Keratinocyte (primary cell): Measurements from ENCODE around the gene CGNL1. TPM values are rescaled to one million over a fixed set of nuclear protein-coding genes. Genes with fewer than 3 reads are reported as not detected.

Source experiments
- DNase-seq: peaks from one replicate; pipeline ENCODE4 v3.0.0-alpha.2; 2011; ENCODE audit warnings: low read depth, missing footprints, low spot score
- FAIRE-seq: peaks from 2 replicates; lab custom pipeline; 2011; peaks lifted over from hg19 to GRCh38; lab: Jason Lieb, UNC
- H2AFZ ChIP-seq: 2 replicates; pipeline ENCODE4 v1.6.0; 2012; ENCODE audit warnings: low read length, control low read depth, inconsistent platforms; ENCODE audit not compliant: control insufficient read depth
- H3K27ac ChIP-seq: 2 replicates; pipeline ENCODE4 v1.5.1; 2011; ENCODE audit warnings: low read length; ENCODE audit not compliant: control insufficient read depth, insufficient read depth
- H3K27me3 ChIP-seq: 3 replicates; pipeline ENCODE4 v1.6.0; 2011; ENCODE audit warnings: low read length; ENCODE audit not compliant: control insufficient read depth, insufficient read depth; ENCODE audit errors: extremely low read depth
- H3K36me3 ChIP-seq, 2 experiments: 2 replicates in 1 of 2; 3 replicates in 1 of 2; pipeline ENCODE4 v1.5.1; 2011; ENCODE audit warnings: low read length in 2 of 2, mild to moderate bottlenecking in 1 of 2; ENCODE audit not compliant: control insufficient read depth in 2 of 2, insufficient read depth in 2 of 2; ENCODE audit errors: extremely low read depth in 1 of 2
- H3K4me1 ChIP-seq: 3 replicates; pipeline ENCODE4 v1.5.1; 2011; ENCODE audit warnings: low read length; ENCODE audit not compliant: control insufficient read depth, insufficient read depth; ENCODE audit errors: extremely low read depth
- H3K4me2 ChIP-seq: 3 replicates; pipeline ENCODE4 v1.6.0; 2011; ENCODE audit warnings: low read depth, low read length; ENCODE audit not compliant: control insufficient read depth, insufficient read depth; ENCODE audit errors: extremely low read depth
- H3K4me3 ChIP-seq, 3 experiments: fragments of 200-600 bp in 1 of 3; sonication (generic) in 1 of 3; 2 replicates in 2 of 3; 3 replicates in 1 of 3; pipeline ENCODE4 v1.5.1; 2011 to 2016; ENCODE audit warnings: low read length in 3 of 3, mild to moderate bottlenecking in 3 of 3, control low read depth in 2 of 3, inconsistent platforms in 1 of 3, low read depth in 1 of 3, mixed read lengths in 1 of 3, mixed run types in 1 of 3, moderate library complexity in 1 of 3; ENCODE audit not compliant: control insufficient read depth in 2 of 3, insufficient read depth in 2 of 3; ENCODE audit errors: extremely low read depth in 1 of 3
- H3K79me2 ChIP-seq: 2 replicates; pipeline ENCODE4 v1.6.0; 2012; ENCODE audit warnings: low read length; ENCODE audit not compliant: control insufficient read depth, insufficient read depth
- H3K9ac ChIP-seq: 3 replicates; pipeline ENCODE4 v1.6.0; 2011; ENCODE audit warnings: low read length; ENCODE audit not compliant: control insufficient read depth, insufficient read depth; ENCODE audit errors: extremely low read depth
- H3K9me1 ChIP-seq: 3 replicates; pipeline ENCODE4 v1.6.0; 2011; ENCODE audit warnings: low read length; ENCODE audit not compliant: control insufficient read depth, insufficient read depth; ENCODE audit errors: extremely low read depth
- H3K9me3 ChIP-seq: 2 replicates; pipeline ENCODE4 v1.5.1; 2012; ENCODE audit warnings: low read depth, low read length; ENCODE audit not compliant: control insufficient read depth
- H4K20me1 ChIP-seq: 3 replicates; pipeline ENCODE4 v1.6.0; 2011; ENCODE audit warnings: low read length; ENCODE audit not compliant: control insufficient read depth, insufficient read depth; ENCODE audit errors: extremely low read depth
- EZH2 ChIP-seq: IDR thresholded peaks from one replicate; pipeline ENCODE4 v1.6.1; 2012; ENCODE audit warnings: inconsistent platforms, mild to moderate bottlenecking, low read length, moderate library complexity
- dilution Hi-C: fragments of 300-500 bp; cut with MboI; formaldehyde crosslinking; loops from one replicate; pipeline ENCODE4 v1.7.0; 2020; ENCODE audit warnings: low sequenced_read_pairs; ENCODE audit not compliant: extremely low pct_ligation_motif_present
- polyA plus RNA-seq, 5 experiments: library from polyadenylated mRNA; depleted of rRNA in 3 of 5; stranded (reverse) in 3 of 5; stranded (forward) in 1 of 5; unstranded in 1 of 5; fragments of >200 nt; gene quantifications; 1 replicate in 1 of 5; 2 replicates in 3 of 5; 3 replicates in 1 of 5; pipeline versions ENCODE4 v1.2.1 to v1.2.3, GENCODE V29; 2011 to 2012; ENCODE audit warnings: missing spikeins in 2 of 5, low read depth in 1 of 5, low replicate concordance in 1 of 5
- TF ChIP-seq, protein P1 (sequence below), 3 experiments: IDR thresholded peaks in 1 of 3; conservative IDR thresholded peaks in 1 of 3; optimal IDR thresholded peaks in 1 of 3; 2 replicates in 2 of 3; 3 replicates in 1 of 3; pipeline versions ENCODE3 to v1.5.1; 2011; ENCODE audit warnings: low read length in 3 of 3, mild to moderate bottlenecking in 3 of 3, moderate library complexity in 2 of 3, control low read depth in 1 of 3, inconsistent platforms in 1 of 3; ENCODE audit not compliant: insufficient read depth in 2 of 3; ENCODE audit errors: extremely low read depth in 1 of 3

Gene CGNL1
- polyA plus RNA-seq, 1 donor (not counting 4 experiments of a cell fraction or from before 2014, with no cell fraction given) = 0.05 TPM

DNA sequence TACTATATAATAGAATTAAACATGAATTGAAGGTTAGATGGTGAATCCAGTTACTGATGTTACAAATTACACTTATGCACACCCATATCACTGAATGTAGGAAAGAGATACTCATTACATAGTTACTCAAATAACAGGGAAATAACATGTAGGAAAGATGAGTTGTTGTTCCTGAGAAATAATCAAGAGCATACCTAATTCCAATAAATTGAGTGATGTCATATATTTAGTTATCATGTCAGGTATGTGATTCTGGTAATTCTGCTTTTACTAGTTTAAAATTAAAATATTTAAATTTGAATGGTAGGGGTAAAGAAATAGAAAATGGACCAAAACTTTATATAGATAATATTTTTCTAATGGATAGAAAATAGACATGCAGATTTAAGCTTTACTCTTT, 112.8 kb downstream of the CGNL1 start:
- dilution Hi-C loops = no loop called here
- DNase-seq = no peak
- Histone ChIP-seq H3K27me3 (no peaks in the 10 kb centered on the region), H3K79me2 (no peaks in the 10 kb centered on the region), H3K27ac (no peak overlapping the region), H2AFZ (no peak overlapping the region), H3K36me3 (no peaks in the 10 kb centered on the region), H4K20me1 (no peaks in the 10 kb centered on the region), H3K4me1 (peaks cover 16% of the 10 kb centered on the region), H3K9me1 (no peaks in the 10 kb centered on the region), H3K9ac (no peak overlapping the region), H3K4me3 (no peak overlapping the region), H3K4me2 (no peak overlapping the region), H3K9me3 (no peaks in the 10 kb centered on the region)
- TF ChIP-seq EZH2 = no peak
- TF ChIP-seq, protein P1, sequence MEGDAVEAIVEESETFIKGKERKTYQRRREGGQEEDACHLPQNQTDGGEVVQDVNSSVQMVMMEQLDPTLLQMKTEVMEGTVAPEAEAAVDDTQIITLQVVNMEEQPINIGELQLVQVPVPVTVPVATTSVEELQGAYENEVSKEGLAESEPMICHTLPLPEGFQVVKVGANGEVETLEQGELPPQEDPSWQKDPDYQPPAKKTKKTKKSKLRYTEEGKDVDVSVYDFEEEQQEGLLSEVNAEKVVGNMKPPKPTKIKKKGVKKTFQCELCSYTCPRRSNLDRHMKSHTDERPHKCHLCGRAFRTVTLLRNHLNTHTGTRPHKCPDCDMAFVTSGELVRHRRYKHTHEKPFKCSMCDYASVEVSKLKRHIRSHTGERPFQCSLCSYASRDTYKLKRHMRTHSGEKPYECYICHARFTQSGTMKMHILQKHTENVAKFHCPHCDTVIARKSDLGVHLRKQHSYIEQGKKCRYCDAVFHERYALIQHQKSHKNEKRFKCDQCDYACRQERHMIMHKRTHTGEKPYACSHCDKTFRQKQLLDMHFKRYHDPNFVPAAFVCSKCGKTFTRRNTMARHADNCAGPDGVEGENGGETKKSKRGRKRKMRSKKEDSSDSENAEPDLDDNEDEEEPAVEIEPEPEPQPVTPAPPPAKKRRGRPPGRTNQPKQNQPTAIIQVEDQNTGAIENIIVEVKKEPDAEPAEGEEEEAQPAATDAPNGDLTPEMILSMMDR (optimal IDR thresholded peaks at IDR 0.05 in 1 of 3, IDR thresholded peaks at IDR 0.05 in 1 of 3, conservative IDR thresholded peaks at IDR 0.05 in 1 of 3; ENCODE audit: extremely low read depth in 1 of 3, insufficient read depth in 2 of 3, low read length in 3 of 3) = no peak
- FAIRE-seq = no peak

GRCh38 chr15:57493351-57493750, 117.0 kb downstream of the CGNL1 start:
- FAIRE-seq = no peak
- no peak for DNase-seq

More at GRCh38 chr15:57493351-57493750, 117.0 kb downstream of the CGNL1 start:
- Histone ChIP-seq H3K4me1 (no peaks in the 10 kb centered on the region), H4K20me1 (no peaks in the 10 kb centered on the region), H3K79me2 (no peaks in the 10 kb centered on the region), H3K4me3 (no peak overlapping the region), H3K9ac (no peak overlapping the region), H3K27ac (no peak overlapping the region), H3K36me3 (no peaks in the 10 kb centered on the region), H3K4me2 (no peak overlapping the region), H2AFZ (no peak overlapping the region), H3K9me1 (no peaks in the 10 kb centered on the region), H3K9me3 (no peaks in the 10 kb centered on the region), H3K27me3 (no peaks in the 10 kb centered on the region)
- dilution Hi-C loops = no loop called here
- no peak for TF ChIP-seq EZH2
- TF ChIP-seq, protein P1 (optimal IDR thresholded peaks at IDR 0.05 in 1 of 3, IDR thresholded peaks at IDR 0.05 in 1 of 3, conservative IDR thresholded peaks at IDR 0.05 in 1 of 3; ENCODE audit: extremely low read depth in 1 of 3, insufficient read depth in 2 of 3, low read length in 3 of 3) = no peak
